ENCODE data around the gene NOX3. TPM values are rescaled to one million over a fixed set of nuclear protein-coding genes. Genes with fewer than 3 reads are reported as not detected.

NOX3 gene
- total and polyA plus RNA-seq, 4 donors: not detected

GRCh38 chr6:155432293-155432692, 23.3 kb downstream of the NOX3 start:
- Histone ChIP-seq H3K9ac (ENCODE audit: insufficient read depth in 1 of 2, low read length in 2 of 2) (no peak overlapping the region), H3K4me3 (no peak overlapping the region), H3K9me3 (ENCODE audit: control insufficient read depth in 4 of 4, insufficient read depth in 3 of 4, low read length in 3 of 4) (no peaks in the 10 kb centered on the region), H3K4me1 (ENCODE audit: control insufficient read depth in 5 of 5, insufficient read depth in 5 of 5, low read length in 5 of 5) (peaks cover 0 to 17% (median 4%) of the 10 kb centered on the region in 5 donors), H3K36me3 (ENCODE audit: control insufficient read depth in 4 of 4, insufficient read depth in 4 of 4, low read length in 4 of 4) (no peaks in the 10 kb centered on the region), H3K27me3 (ENCODE audit: control insufficient read depth in 3 of 3, insufficient read depth in 3 of 3, low read length in 2 of 3) (no peaks in the 10 kb centered on the region), H3K27ac (ENCODE audit: low read depth in 1 of 2, low read length in 1 of 2) (no peak overlapping the region)
- ATAC-seq (ENCODE audit: insufficient read depth, low FRiP score) (no peak), DNase-seq (no peak)
- TF ChIP-seq CTCF (IDR thresholded peaks at IDR 0.05; ENCODE audit: control extremely low read depth, extremely low read depth): no peak
- WGBS, 2 donors: 85 to 93% methylated on average over 5 of the region's 5 CpGs

GRCh38 chr6:155429321-155429893, 26.2 kb downstream of the NOX3 start:
- H3K36me3 ChIP-seq (ENCODE audit: control insufficient read depth in 4 of 4, insufficient read depth in 4 of 4, low read length in 4 of 4): no peaks in the 10 kb centered on the region
- TF ChIP-seq CTCF (IDR thresholded peaks at IDR 0.05; ENCODE audit: control extremely low read depth, extremely low read depth): no peak
- H3K4me1 ChIP-seq (ENCODE audit: control insufficient read depth in 5 of 5, insufficient read depth in 5 of 5, low read length in 5 of 5): peaks cover 0 to 3% (median 0%) of the 10 kb centered on the region in 5 donors
- no peak overlapping the region for H3K9ac ChIP-seq (ENCODE audit: insufficient read depth in 1 of 2, low read length in 2 of 2)
- H3K4me3 ChIP-seq: no peak overlapping the region
- no peak overlapping the region for H3K27ac ChIP-seq (ENCODE audit: low read depth in 1 of 2, low read length in 1 of 2)
- WGBS, 2 donors: 59 to 65% methylated on average over 2 of the region's 2 CpGs
- no peaks in the 10 kb centered on the region for H3K27me3 ChIP-seq (ENCODE audit: control insufficient read depth in 3 of 3, insufficient read depth in 3 of 3, low read length in 2 of 3)
- no peaks in the 10 kb centered on the region for H3K9me3 ChIP-seq (ENCODE audit: control insufficient read depth in 4 of 4, insufficient read depth in 3 of 4, low read length in 3 of 4)
- no peak for ATAC-seq (ENCODE audit: insufficient read depth, low FRiP score)
- no peak for DNase-seq

- TF ChIP-seq CTCF (IDR thresholded peaks at IDR 0.05; ENCODE audit: control extremely low read depth, extremely low read depth): no peak
- no peak overlapping the region for H3K27ac ChIP-seq (ENCODE audit: low read depth in 1 of 2, low read length in 1 of 2)
- peaks cover 0 to 6% (median 0%) of the 10 kb centered on the region in 5 donors for H3K4me1 ChIP-seq (ENCODE audit: control insufficient read depth in 5 of 5, insufficient read depth in 5 of 5, low read length in 5 of 5)
- no peaks in the 10 kb centered on the region for H3K27me3 ChIP-seq (ENCODE audit: control insufficient read depth in 3 of 3, insufficient read depth in 3 of 3, low read length in 2 of 3)
- H3K9me3 ChIP-seq (ENCODE audit: control insufficient read depth in 4 of 4, insufficient read depth in 3 of 4, low read length in 3 of 4): no peaks in the 10 kb centered on the region
- no peak overlapping the region for H3K9ac ChIP-seq (ENCODE audit: insufficient read depth in 1 of 2, low read length in 2 of 2)
- DNase-seq (no peak), ATAC-seq (ENCODE audit: insufficient read depth, low FRiP score) (no peak)
- H3K36me3 ChIP-seq (ENCODE audit: control insufficient read depth in 4 of 4, insufficient read depth in 4 of 4, low read length in 4 of 4): no peaks in the 10 kb centered on the region
- WGBS, 2 donors: 95 to 97% methylated on average over 3 of the region's 3 CpGs
- H3K4me3 ChIP-seq: no peak overlapping the region
These were observed 29.2 kb downstream of the NOX3 start for GRCh38 chr6:155426408-155426945.

- Histone ChIP-seq H3K4me1 (ENCODE audit: control insufficient read depth in 5 of 5, insufficient read depth in 5 of 5, low read length in 5 of 5) (peaks cover 0 to 6% (median 0%) of the 10 kb centered on the region in 5 donors), H3K9me3 (ENCODE audit: control insufficient read depth in 4 of 4, insufficient read depth in 3 of 4, low read length in 3 of 4) (no peaks in the 10 kb centered on the region), H3K36me3 (ENCODE audit: control insufficient read depth in 4 of 4, insufficient read depth in 4 of 4, low read length in 4 of 4) (no peaks in the 10 kb centered on the region), H3K4me3 (no peak overlapping the region), H3K27ac (ENCODE audit: low read depth in 1 of 2, low read length in 1 of 2) (no peak overlapping the region), H3K9ac (ENCODE audit: insufficient read depth in 1 of 2, low read length in 2 of 2) (no peak overlapping the region), H3K27me3 (ENCODE audit: control insufficient read depth in 3 of 3, insufficient read depth in 3 of 3, low read length in 2 of 3) (no peaks in the 10 kb centered on the region)
- ATAC-seq (ENCODE audit: insufficient read depth, low FRiP score) (no peak), DNase-seq (no peak)
- 89 to 93% methylated on average over 2 of the region's 2 CpGs for WGBS, 2 donors
- TF ChIP-seq CTCF (IDR thresholded peaks at IDR 0.05; ENCODE audit: control extremely low read depth, extremely low read depth): no peak
These were observed 31.5 kb downstream of the NOX3 start for GRCh38 chr6:155424181-155424580.

Measured in lung (tissue), 12 donors.